A549 (cell line): Measurements from ENCODE around the gene PECR.

Experiments used
- CHD4 ChIP-seq: fragments of 200-600 bp; sonication (generic); IDR thresholded peaks from 2 replicates; pipeline ENCODE4 v1.6.1; 2016; ENCODE audit warnings: antibody characterized with exemption, mild to moderate bottlenecking, borderline replicate concordance
- HDAC2 ChIP-seq: fragments of 200-600 bp; sonication (generic); IDR thresholded peaks from 2 replicates; pipeline ENCODE4 v1.6.1; 2016
- MYC ChIP-seq: IDR thresholded peaks from 2 replicates; pipeline ENCODE4 v1.6.1; 2012; ENCODE audit warnings: mild to moderate bottlenecking, inconsistent platforms, low read length, improper control_type of control experiment, borderline replicate concordance
- TF ChIP-seq, protein P1 (sequence below): fragments of >200 bp; sonication (Bioruptor Twin); formaldehyde crosslinking; IDR thresholded peaks from 3 replicates; pipeline ENCODE4 v1.5.1; 2016
- TF ChIP-seq, protein P2 (sequence below): IDR thresholded peaks from 2 replicates; pipeline ENCODE4 v1.6.1; 2012

DNA sequence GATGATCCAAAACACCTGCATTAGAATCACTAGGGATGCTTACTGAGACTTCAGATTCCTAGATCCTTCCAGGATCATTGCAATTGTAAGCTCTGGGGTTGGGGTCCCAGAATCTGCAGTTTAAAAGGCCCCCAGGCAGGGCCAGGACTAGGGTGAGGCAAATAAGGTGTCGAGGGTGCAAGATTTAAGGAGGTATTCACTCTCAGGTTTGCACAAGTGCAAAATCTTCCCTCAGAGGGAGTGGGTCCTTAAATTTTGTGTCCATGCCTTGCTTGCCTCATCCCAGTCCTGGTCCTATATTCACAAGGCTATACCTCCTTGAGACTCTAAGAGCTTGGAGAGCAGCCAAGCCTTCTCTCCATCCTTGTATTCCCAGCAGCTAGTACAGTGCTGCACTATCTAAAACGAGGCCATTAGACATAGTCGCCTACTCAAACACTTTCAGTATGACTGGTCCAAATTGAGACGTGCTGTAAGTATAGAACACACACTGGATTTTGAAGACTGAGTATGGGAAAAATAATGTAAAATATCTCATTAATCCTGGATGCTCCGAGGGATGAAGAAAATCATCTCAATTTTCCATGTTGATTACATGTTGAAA, 36.6 kb downstream of the PECR start:
- TF ChIP-seq, protein P1, sequence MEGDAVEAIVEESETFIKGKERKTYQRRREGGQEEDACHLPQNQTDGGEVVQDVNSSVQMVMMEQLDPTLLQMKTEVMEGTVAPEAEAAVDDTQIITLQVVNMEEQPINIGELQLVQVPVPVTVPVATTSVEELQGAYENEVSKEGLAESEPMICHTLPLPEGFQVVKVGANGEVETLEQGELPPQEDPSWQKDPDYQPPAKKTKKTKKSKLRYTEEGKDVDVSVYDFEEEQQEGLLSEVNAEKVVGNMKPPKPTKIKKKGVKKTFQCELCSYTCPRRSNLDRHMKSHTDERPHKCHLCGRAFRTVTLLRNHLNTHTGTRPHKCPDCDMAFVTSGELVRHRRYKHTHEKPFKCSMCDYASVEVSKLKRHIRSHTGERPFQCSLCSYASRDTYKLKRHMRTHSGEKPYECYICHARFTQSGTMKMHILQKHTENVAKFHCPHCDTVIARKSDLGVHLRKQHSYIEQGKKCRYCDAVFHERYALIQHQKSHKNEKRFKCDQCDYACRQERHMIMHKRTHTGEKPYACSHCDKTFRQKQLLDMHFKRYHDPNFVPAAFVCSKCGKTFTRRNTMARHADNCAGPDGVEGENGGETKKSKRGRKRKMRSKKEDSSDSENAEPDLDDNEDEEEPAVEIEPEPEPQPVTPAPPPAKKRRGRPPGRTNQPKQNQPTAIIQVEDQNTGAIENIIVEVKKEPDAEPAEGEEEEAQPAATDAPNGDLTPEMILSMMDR = no peak
- TF ChIP-seq MYC = no peak
- TF ChIP-seq CHD4 = no peak
- no peak for TF ChIP-seq HDAC2
- TF ChIP-seq, protein P2, sequence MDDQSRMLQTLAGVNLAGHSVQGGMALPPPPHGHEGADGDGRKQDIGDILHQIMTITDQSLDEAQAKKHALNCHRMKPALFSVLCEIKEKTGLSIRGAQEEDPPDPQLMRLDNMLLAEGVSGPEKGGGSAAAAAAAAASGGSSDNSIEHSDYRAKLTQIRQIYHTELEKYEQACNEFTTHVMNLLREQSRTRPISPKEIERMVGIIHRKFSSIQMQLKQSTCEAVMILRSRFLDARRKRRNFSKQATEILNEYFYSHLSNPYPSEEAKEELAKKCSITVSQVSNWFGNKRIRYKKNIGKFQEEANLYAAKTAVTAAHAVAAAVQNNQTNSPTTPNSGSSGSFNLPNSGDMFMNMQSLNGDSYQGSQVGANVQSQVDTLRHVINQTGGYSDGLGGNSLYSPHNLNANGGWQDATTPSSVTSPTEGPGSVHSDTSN = no peak
